Skeletal muscle tissue (tissue), 4 donors: ENCODE results near the gene SNTG2. TPM values are rescaled to one million over a fixed set of nuclear protein-coding genes. Genes with fewer than 3 reads are reported as not detected.

Experiments used
- H3K27ac ChIP-seq: one replicate; pipeline ENCODE4 v1.7.0; 2013; ENCODE audit warnings: mild to moderate bottlenecking, low read depth, low read length, inconsistent platforms
- H3K27me3 ChIP-seq, 3 donors: one replicate each; pipeline ENCODE4 v1.7.0; 2013; ENCODE audit warnings: low read length in 3 of 3; ENCODE audit not compliant: control insufficient read depth in 3 of 3, insufficient read depth in 3 of 3
- H3K36me3 ChIP-seq, 3 donors: one replicate each; pipeline ENCODE4 v1.7.0; 2013; ENCODE audit warnings: low read length in 3 of 3; ENCODE audit not compliant: control insufficient read depth in 3 of 3, insufficient read depth in 3 of 3
- H3K4me1 ChIP-seq, 3 donors: one replicate each; pipeline ENCODE4 v1.7.0; 2013; ENCODE audit warnings: low read length in 3 of 3, mild to moderate bottlenecking in 3 of 3; ENCODE audit not compliant: control insufficient read depth in 3 of 3, insufficient read depth in 3 of 3
- H3K4me3 ChIP-seq, 3 donors: one replicate each; pipeline ENCODE4 v1.7.0; 2013; ENCODE audit warnings: low read length in 3 of 3
- H3K9ac ChIP-seq, 3 donors: one replicate each; pipeline ENCODE4 v1.7.0; 2013; ENCODE audit warnings: low read length in 3 of 3, mild to moderate bottlenecking in 3 of 3, moderate library complexity in 2 of 3, low read depth in 1 of 3
- H3K9me3 ChIP-seq, 3 donors: one replicate each; pipeline ENCODE4 v1.7.0; 2013; ENCODE audit warnings: low read length in 3 of 3; ENCODE audit not compliant: control insufficient read depth in 3 of 3
- total RNA-seq: library from RNA; depleted of rRNA; stranded (reverse); fragments of >200 nt; gene quantifications from one replicate; pipeline ENCODE4 v1.2.3, GENCODE V29; 2014
- donor health status: Osteomylitis.

SNTG2 gene
- total RNA-seq, 1 donor from 2014 or later = under 0.01 TPM

DNA sequence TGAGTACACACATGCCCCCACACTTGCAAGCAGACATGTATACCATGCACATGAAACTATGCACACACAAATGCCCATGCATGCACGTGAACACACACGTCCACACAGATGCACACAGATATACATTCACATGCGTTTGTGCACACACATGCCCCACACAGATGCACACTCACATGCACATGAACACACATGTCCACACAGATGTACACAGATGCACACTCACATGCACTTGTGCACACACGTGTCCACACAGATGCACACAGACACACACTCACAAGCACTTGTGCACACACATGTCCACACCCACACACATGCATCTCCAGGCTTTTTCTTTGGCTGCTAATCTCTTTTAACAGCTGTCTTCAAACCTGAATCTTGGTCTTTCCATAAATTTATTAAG, 31.1 kb downstream of the SNTG2 start:
- Histone ChIP-seq H3K36me3 (no peaks in the 10 kb centered on the region), H3K9me3 (peaks cover 0 to 4% (median 3%) of the 10 kb centered on the region in 3 donors), H3K9ac (no peak overlapping the region), H3K4me1 (peaks cover 0 to 2% (median 0%) of the 10 kb centered on the region in 3 donors), H3K4me3 (no peak overlapping the region), H3K27ac (no peak overlapping the region), H3K27me3 (peaks cover 0 to 19% (median 2%) of the 10 kb centered on the region in 3 donors)

DNA sequence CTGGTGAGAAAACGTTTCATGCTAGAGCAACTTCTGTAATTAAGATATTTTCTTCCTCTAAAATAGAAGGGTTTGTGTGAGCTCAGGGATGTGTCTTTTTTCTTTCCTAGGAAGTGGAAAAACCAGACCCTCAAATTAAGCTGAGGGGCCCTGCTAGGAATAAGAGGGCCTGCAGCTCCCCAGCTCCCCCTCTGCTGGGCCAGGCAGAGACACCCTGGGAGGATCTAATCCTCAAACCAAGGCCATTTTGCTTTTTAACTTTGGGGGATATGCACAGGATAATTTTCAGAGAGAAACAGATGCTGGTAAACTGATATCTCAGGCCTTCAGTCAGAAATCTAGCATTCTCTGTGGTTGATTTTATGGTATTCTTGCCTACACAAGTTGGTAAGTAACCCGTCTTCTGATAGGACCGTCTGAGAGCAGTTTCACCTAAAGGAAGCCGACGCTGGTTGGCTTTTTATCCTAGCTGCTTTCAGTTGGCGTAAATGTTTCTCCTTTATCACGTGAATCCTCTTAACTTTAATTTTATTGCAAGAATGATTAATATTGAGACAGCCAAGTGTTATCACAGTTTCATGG, 34.8 kb downstream of the SNTG2 start:
- H3K9ac ChIP-seq = no peak overlapping the region
- peaks cover 0 to 6% (median 3%) of the 10 kb centered on the region in 3 donors for H3K9me3 ChIP-seq
- no peaks in the 10 kb centered on the region for H3K36me3 ChIP-seq
- peaks cover 0 to 2% (median 0%) of the 10 kb centered on the region in 3 donors for H3K4me1 ChIP-seq
- H3K27me3 ChIP-seq = peaks cover 0 to 13% (median 2%) of the 10 kb centered on the region in 3 donors
- no peak overlapping the region for H3K27ac ChIP-seq
- H3K4me3 ChIP-seq = no peak overlapping the region

DNA sequence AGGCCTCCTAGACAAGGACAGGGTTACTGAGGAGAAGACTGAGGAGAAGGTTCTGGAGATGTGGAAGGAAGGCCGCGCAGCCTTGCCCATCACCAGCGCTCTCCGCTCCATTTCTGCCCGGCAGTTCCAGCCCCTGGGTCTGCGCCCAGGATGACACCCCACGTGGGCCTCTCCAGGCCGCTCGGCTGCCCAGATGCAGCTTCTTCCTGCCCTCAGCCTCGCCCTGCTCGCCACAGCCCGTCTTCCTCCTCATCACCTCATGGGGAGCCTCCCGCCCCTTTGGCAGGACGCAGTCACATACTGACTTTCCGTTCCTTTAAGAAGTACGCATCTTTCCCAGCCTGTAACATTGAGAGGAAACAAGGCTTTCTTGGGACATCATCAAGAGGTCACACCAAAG, 37.1 kb downstream of the SNTG2 start:
- no peak overlapping the region for H3K9ac ChIP-seq
- no peak overlapping the region for H3K4me3 ChIP-seq
- peaks cover 0 to 3% (median 2%) of the 10 kb centered on the region in 3 donors for H3K9me3 ChIP-seq
- H3K4me1 ChIP-seq = peaks cover 0 to 2% (median 0%) of the 10 kb centered on the region in 3 donors
- H3K36me3 ChIP-seq = no peaks in the 10 kb centered on the region
- H3K27me3 ChIP-seq = peaks cover 0 to 12% (median 2%) of the 10 kb centered on the region in 3 donors
- no peak overlapping the region for H3K27ac ChIP-seq

DNA sequence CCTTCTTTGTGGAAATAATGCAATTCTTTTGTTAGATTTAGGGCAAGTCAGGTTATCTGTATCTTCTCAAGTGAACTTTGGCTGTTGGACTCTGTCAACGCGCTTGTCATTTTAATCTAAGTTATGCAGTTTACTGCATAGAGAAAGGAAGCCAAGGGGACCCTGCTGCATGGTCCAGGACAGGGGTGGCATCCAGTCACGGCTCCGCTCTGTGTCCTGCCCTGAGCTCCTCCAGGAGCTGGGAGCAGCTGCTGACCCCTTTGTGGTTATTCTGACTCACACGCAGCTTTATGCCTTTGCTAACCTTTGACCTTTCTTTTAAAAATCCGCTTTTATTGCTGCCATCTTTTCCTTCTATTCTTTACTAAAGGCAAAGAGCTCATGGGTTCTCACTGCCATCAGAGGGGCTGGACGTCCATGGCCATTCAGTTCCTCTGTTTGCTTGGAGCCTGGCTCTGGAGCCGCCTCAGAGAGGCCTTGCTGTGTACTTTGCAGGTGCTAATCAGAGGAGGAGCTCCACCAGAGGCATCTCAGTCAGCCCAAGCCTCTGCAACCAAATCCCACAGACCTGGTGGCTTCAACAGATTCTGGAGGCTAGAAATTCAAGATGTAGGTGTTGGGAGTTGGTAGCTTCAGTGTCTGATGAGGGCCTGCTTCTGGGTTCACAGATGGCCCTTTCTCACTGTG, 39.3 kb downstream of the SNTG2 start:
- Histone ChIP-seq H3K27me3 (no peaks in the 10 kb centered on the region), H3K4me1 (no peaks in the 10 kb centered on the region), H3K36me3 (no peaks in the 10 kb centered on the region), H3K27ac (no peak overlapping the region), H3K4me3 (no peak overlapping the region), H3K9me3 (peaks cover 0 to 3% (median 2%) of the 10 kb centered on the region in 3 donors), H3K9ac (no peak overlapping the region)

DNA sequence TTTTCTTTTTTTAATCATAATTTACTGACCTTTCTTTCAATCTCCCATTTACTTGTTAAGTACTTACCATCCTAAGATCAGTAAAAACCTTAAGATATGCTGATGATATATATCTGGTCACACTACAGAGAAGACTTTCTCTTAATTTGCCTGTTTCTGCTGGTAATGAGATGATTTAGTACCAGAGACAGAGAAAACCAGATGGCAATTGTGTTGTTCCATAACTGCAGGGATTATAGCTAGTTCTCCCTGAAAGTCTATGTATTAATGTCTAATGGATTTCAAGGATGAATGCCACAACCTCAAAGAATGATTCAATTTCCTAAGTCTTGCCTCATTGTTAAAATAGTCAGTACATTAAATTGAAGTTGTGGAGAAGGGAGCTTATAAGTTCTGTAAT, 40.3 kb downstream of the SNTG2 start:
- H3K9ac ChIP-seq = no peak overlapping the region
- H3K9me3 ChIP-seq = peaks cover 0 to 3% (median 2%) of the 10 kb centered on the region in 3 donors
- H3K4me3 ChIP-seq = no peak overlapping the region
- no peaks in the 10 kb centered on the region for H3K4me1 ChIP-seq
- no peaks in the 10 kb centered on the region for H3K36me3 ChIP-seq
- no peaks in the 10 kb centered on the region for H3K27me3 ChIP-seq
- no peak overlapping the region for H3K27ac ChIP-seq

DNA sequence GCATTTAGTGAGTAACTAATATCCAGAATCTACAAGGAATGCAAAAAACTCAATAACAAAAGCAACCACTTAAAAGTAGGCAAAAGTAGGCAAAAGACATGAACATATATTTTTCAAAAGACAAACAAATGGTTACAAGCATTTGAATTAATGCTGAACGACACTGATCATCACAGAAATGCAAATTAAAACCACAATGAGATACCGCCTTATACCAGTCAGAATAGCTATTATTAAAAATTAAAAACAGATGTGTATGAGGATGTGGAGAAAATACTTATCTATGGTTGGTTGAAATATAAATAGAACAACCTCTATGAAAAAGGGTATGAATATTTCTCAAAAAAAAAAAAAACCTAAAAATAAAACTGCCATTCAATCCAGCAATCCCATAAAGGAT, 51.7 kb downstream of the SNTG2 start:
- no peaks in the 10 kb centered on the region for H3K4me1 ChIP-seq
- H3K4me3 ChIP-seq = no peak overlapping the region
- H3K36me3 ChIP-seq = no peaks in the 10 kb centered on the region
- no peaks in the 10 kb centered on the region for H3K27me3 ChIP-seq
- H3K9ac ChIP-seq = no peak overlapping the region
- H3K27ac ChIP-seq = no peak overlapping the region
- no peaks in the 10 kb centered on the region for H3K9me3 ChIP-seq

DNA sequence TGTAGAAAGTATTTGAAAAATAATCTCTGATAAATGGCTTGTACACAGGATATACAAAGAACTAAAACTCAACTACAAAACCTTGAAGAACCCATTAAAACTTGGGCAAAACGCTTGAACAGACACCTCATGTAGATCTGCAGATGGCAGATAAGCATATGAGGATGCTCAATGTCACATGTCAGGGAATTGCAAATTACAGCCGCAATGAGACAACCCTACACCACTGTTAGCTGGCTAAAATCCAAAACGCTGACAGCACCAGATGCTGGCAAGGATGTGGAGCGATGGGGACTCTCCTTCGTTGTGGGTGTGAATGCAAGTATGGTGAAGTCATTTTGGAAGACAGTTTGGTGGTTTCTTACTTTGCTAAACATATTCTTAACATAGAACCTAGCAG, 53.7 kb downstream of the SNTG2 start:
- H3K9ac ChIP-seq = no peak overlapping the region
- H3K4me3 ChIP-seq = no peak overlapping the region
- H3K27ac ChIP-seq = no peak overlapping the region
- H3K9me3 ChIP-seq = no peaks in the 10 kb centered on the region
- H3K27me3 ChIP-seq = no peaks in the 10 kb centered on the region
- no peaks in the 10 kb centered on the region for H3K4me1 ChIP-seq
- H3K36me3 ChIP-seq = no peaks in the 10 kb centered on the region

DNA sequence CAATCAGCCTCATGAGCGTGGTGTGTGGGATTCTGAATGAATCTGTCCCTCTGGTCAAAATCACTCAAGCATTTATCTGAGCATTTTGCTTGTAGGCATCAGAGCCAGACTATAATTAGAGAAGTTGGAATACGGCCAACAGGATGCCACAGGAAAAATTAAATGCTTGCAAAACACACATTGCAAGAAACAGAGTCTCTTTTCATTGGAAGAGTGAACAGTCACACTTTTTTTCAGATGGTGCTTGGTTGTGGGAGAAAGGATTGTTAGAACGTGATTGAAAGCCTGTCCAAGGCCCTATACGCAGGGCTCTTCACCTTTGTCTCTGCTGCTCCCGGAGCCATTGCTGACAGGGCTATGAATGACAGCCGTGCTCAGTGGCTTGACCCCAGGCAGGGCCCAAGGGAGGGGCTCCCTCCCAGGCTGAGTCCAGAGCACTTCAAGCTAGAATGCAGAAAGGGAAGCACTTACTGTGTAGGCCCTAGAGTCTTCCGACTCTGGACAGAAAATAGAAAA, 59.8 kb downstream of the SNTG2 start:
- H3K36me3 ChIP-seq = no peaks in the 10 kb centered on the region
- no peak overlapping the region for H3K4me3 ChIP-seq
- no peaks in the 10 kb centered on the region for H3K9me3 ChIP-seq
- peaks cover 0 to 4% (median 0%) of the 10 kb centered on the region in 3 donors for H3K27me3 ChIP-seq
- no peak overlapping the region for H3K9ac ChIP-seq
- no peak overlapping the region for H3K27ac ChIP-seq
- H3K4me1 ChIP-seq = no peaks in the 10 kb centered on the region

DNA sequence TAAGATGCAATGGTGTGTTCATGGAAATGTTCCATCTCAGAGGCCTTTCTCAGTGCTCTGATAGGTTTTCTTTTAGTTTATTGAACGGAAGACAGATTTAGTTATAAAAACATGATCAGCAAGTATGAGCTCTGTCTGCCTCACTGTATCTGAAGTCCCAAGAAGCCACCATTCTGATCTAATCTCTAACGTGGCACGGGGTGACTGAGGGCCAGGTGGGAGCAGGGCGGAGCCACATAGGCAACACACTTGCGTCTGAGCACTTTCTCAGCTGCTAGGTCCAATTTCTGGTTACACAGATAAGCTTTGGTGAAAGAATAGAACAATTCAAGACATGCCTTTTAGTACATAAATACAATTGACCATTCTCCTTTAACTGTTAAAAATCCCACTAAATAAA, 60.4 kb downstream of the SNTG2 start:
- Histone ChIP-seq H3K36me3 (no peaks in the 10 kb centered on the region), H3K9me3 (no peaks in the 10 kb centered on the region), H3K4me1 (no peaks in the 10 kb centered on the region), H3K27me3 (peaks cover 0 to 4% (median 0%) of the 10 kb centered on the region in 3 donors), H3K27ac (no peak overlapping the region), H3K4me3 (no peak overlapping the region), H3K9ac (no peak overlapping the region)

DNA sequence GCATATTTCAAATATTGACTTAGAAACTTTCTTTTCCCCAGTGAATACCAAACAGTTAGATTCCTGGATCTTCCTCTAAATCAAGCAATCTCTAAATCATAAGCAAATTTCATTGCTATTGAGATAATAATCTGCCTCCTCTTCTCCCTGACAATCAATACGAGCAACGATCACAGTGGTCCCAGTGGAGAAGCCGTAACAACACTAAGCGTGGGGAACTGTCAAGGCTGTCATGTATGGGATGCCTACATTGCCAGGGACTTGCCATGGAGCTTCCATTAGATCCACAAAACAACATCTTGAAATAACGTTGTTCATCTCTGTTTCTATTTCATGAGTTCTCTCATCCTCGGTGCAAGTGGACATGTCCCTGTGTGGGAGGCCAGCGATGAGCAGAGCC, 61.3 kb downstream of the SNTG2 start:
- Histone ChIP-seq H3K9me3 (no peaks in the 10 kb centered on the region), H3K4me1 (no peaks in the 10 kb centered on the region), H3K27me3 (peaks cover 0 to 4% (median 0%) of the 10 kb centered on the region in 3 donors), H3K36me3 (no peaks in the 10 kb centered on the region), H3K4me3 (no peak overlapping the region), H3K27ac (no peak overlapping the region), H3K9ac (no peak overlapping the region)
